22Rv1 (cell line): Measurements from ENCODE around the gene UGT2B17.

Experiments
- CTCF ChIP-seq: fragments of 450-650 bp; IDR thresholded peaks from 2 replicates; pipeline ENCODE4 v1.5.1; 2017; ENCODE audit warnings: mild to moderate bottlenecking
- ZFX ChIP-seq: fragments of 450-650 bp; IDR thresholded peaks from 2 replicates; pipeline ENCODE4 v1.6.1; 2017; ENCODE audit warnings: antibody characterized with exemption, borderline replicate concordance

DNA sequence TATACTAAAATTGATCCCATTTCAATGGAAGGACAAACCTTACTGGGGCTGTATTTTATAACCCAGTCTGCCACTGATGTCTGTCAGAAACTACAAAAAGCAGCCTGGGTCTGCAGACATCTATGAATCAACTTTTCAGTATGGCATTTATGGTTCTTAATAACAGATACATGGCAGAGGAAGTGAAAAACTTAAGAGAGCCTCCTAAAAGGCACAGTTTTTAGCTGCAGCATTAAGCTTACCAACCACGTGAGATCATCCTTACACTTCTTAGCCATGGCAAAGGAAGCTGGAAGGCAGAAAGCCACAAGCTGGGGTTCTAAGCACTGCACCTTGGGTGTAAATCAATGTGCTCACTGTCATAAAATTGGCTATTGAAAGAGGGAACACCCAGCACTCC lies 16.6 kb upstream of the UGT2B17 start:
- TF ChIP-seq CTCF (no peak), ZFX (no peak)
